Calu3 (cell line): ENCODE data around the gene KLHL2. TPM values are rescaled to one million over a fixed set of nuclear protein-coding genes. Genes with fewer than 3 reads are reported as not detected.

Experiments used
- BruUV-seq: library from RNA; stranded (reverse); fragments of 400-500 nt; replicated peaks from 2 replicates; lab custom pipeline; 2021; lab: Mats Ljungman, UMichigan
- CTCF ChIA-PET: fragments of 300-600 bp; sonication (Branson Sonifier 250); formaldehyde crosslinking; loops from one replicate; lab custom pipeline; 2022; ENCODE audit warnings: antibody characterized with exemption; lab: Charles Lee
- DNase-seq: peaks from one replicate; pipeline ENCODE4 v3.0.0; 2022
- H3K27ac Mint-ChIP-seq: one replicate; pipeline ENCODE4 v1.8.0; 2022; ENCODE audit warnings: mixed read lengths; ENCODE audit not compliant: unreplicated experiment
- H3K27me3 Mint-ChIP-seq: one replicate; pipeline ENCODE4 v1.8.0; 2022; ENCODE audit warnings: mixed read lengths; ENCODE audit not compliant: unreplicated experiment
- H3K36me3 Mint-ChIP-seq: one replicate; pipeline ENCODE4 v1.8.0; 2022; ENCODE audit warnings: mild to moderate bottlenecking, moderate library complexity, mixed read lengths; ENCODE audit not compliant: insufficient read depth, unreplicated experiment
- H3K4me1 Mint-ChIP-seq: one replicate; pipeline ENCODE4 v1.8.0; 2022; ENCODE audit warnings: mild to moderate bottlenecking, low read depth, mixed read lengths; ENCODE audit not compliant: unreplicated experiment
- H3K4me3 Mint-ChIP-seq: one replicate; pipeline ENCODE4 v1.8.0; 2022; ENCODE audit warnings: mild to moderate bottlenecking, low read depth, moderate library complexity, mixed read lengths; ENCODE audit not compliant: unreplicated experiment
- H3K9me3 Mint-ChIP-seq: one replicate; pipeline ENCODE4 v1.8.0; 2022; ENCODE audit warnings: low read depth, mixed read lengths; ENCODE audit not compliant: unreplicated experiment
- intact Hi-C: fragments of 100-400 bp; cut with micrococcal nuclease; formaldehyde crosslinking; loops from one replicate; pipeline ENCODE4 v1.10.0; 2022; ENCODE audit not compliant: unreplicated experiment
- total RNA-seq: library from RNA; stranded (reverse); gene quantifications from 2 replicates; pipeline ENCODE4 v1.2.3, GENCODE V29; 2022
- TF ChIP-seq, protein P1 (sequence below): fragments of 200-600 bp; IDR thresholded peaks from one replicate; pipeline ENCODE4 v1.8.0; 2022; ENCODE audit warnings: antibody characterized with exemption; ENCODE audit not compliant: unreplicated experiment

KLHL2 gene
- total RNA-seq, 1 experiment from 2014 or later, result 12.9 TPM

DNA sequence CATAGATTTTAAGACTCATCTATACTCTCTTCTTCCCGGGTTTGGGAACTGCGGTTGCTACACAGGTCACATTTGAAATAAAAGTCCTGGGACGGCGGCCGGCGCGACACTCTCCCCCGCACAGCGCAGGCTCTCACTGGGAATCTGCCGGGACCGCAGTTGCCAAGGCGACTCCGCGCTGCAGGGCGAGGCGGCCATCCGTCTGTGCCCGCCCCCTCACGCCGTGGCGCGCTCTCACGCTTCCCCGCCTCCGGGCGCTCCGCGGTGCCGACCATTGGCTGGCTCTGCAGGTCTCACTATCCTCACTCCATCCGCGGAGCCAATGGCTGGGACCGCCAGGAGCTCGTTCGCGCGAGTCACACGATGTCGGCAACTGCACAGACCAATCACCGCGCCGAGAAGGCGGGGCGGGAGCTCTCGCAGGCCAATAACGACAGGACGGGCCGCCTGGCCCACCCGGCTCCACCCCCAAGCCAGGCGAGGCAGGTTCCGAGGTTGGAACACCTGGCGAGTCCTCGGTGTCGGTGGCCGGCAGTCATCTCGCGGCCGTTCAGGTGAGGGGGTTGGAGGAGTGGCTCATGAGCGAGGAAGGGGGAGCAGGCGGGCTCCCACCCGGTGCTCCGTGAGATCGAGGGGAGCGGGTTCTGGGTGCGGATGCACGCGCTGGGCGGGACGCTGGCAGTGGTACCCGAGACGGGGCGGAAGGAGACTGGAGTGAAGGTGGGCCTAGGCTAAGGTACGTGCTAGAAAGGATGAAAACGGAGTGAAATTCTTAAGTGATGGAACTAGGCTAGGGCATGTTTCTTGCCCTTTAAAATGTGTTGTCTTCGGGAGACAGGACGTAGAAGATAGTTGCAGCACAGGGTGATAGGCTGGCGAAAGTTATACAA, 120.1 kb downstream of the KLHL2 start, which contains the start of gene MSMO1:
TSS of gene MSMO1 (plus strand) at position 459 of the 890 bp plus-strand sequence. CDS start 5,702 bp downstream, outside the sequence.
- no TSS peak for BruUV-seq
- H3K4me1 Mint-ChIP-seq, result peaks cover 22% of the 10 kb centered on the region
- intact Hi-C loops, result loop anchor here (5.0 kb wide), 2 partner anchors 125 to 195 kb away; no protein-coding TSS in a partner anchor
- H3K27ac Mint-ChIP-seq, result no peak within 1 kb of the TSS
- no peaks in the 10 kb centered on the region for H3K27me3 Mint-ChIP-seq
- no peaks in the 10 kb centered on the region for H3K9me3 Mint-ChIP-seq
- CTCF ChIA-PET, result interaction anchor here (0.7 to 1.3 kb wide), 3 partner anchors 153 to 215 kb away, joined by 3 to 6 read pairs (median 4); partner anchors contain the start of gene TMEM192
- peak; percentile 95 for DNase-seq
- H3K36me3 Mint-ChIP-seq, result peaks cover 23% of the 10 kb centered on the region
- TF ChIP-seq, protein P1, sequence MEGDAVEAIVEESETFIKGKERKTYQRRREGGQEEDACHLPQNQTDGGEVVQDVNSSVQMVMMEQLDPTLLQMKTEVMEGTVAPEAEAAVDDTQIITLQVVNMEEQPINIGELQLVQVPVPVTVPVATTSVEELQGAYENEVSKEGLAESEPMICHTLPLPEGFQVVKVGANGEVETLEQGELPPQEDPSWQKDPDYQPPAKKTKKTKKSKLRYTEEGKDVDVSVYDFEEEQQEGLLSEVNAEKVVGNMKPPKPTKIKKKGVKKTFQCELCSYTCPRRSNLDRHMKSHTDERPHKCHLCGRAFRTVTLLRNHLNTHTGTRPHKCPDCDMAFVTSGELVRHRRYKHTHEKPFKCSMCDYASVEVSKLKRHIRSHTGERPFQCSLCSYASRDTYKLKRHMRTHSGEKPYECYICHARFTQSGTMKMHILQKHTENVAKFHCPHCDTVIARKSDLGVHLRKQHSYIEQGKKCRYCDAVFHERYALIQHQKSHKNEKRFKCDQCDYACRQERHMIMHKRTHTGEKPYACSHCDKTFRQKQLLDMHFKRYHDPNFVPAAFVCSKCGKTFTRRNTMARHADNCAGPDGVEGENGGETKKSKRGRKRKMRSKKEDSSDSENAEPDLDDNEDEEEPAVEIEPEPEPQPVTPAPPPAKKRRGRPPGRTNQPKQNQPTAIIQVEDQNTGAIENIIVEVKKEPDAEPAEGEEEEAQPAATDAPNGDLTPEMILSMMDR, result no peak
- H3K4me3 Mint-ChIP-seq, result no peak within 1 kb of the TSS

DNA sequence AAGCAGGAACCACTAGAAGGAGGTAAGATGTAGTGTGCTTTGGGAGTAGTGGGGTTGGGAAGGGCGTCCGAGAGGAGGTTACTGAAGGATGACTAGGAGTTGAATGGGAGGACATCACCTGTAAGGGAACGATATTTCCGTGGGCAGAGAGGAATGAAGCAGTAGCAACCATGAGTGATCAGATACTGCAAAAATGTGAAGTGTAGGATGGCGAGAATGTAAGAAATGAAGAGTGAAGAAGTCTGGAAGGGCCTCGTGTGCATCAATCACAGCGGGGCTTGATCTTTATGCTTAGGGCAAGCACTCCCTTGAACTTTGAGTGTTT, 120.7 kb downstream of the KLHL2 start:
- DNase-seq, result no peak
- H3K4me1 Mint-ChIP-seq, result peaks cover 26% of the 10 kb centered on the region
- peaks cover 26% of the 10 kb centered on the region for H3K36me3 Mint-ChIP-seq
- no peak overlapping the region for H3K27ac Mint-ChIP-seq
- H3K27me3 Mint-ChIP-seq, result no peaks in the 10 kb centered on the region
- intact Hi-C loops, result loop anchor here (5.0 kb wide), 2 partner anchors 126 to 196 kb away; no protein-coding TSS in a partner anchor
- TF ChIP-seq, protein P1, result no peak
- H3K4me3 Mint-ChIP-seq, result no peak overlapping the region
- CTCF ChIA-PET, result interaction anchor here (1.3 kb wide), 1 partner anchor 197 kb away, joined by 6 read pairs; no protein-coding TSS in a partner anchor
- H3K9me3 Mint-ChIP-seq, result no peaks in the 10 kb centered on the region
- BruUV-seq, result no TSS peak

DNA sequence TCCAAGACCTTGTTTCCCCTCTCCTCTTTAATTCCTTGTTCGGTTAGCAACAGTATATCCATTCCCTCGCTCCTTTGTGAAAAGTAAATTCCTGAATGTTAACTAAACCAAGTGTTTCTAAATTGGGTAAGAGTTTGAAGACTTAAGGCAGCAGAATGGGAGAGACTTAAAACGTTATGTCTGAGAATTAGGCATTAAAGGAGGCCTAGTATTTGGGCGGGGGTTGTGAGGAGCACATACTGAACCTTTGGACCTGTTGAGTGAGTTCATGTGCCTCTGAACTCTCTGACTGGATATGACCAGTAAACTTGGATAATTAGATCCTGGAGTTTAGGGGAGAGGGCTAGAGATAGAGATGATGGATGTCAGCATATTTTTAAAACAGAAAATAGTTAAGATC, 121.3 kb downstream of the KLHL2 start:
- H3K4me1 Mint-ChIP-seq, result peaks cover 26% of the 10 kb centered on the region
- peaks cover 26% of the 10 kb centered on the region for H3K36me3 Mint-ChIP-seq
- H3K27ac Mint-ChIP-seq, result no peak overlapping the region
- no peak overlapping the region for H3K4me3 Mint-ChIP-seq
- intact Hi-C loops, result loop anchor here (5.0 kb wide), 2 partner anchors 126 to 196 kb away; no protein-coding TSS in a partner anchor
- no peak for DNase-seq
- H3K27me3 Mint-ChIP-seq, result no peaks in the 10 kb centered on the region
- no peaks in the 10 kb centered on the region for H3K9me3 Mint-ChIP-seq
- CTCF ChIA-PET, result interaction anchor here (1.2 kb wide), 1 partner anchor 198 kb away, joined by 4 read pairs; no protein-coding TSS in a partner anchor
- TF ChIP-seq, protein P1, result no peak
- BruUV-seq, result TSS peak; percentile 34

DNA sequence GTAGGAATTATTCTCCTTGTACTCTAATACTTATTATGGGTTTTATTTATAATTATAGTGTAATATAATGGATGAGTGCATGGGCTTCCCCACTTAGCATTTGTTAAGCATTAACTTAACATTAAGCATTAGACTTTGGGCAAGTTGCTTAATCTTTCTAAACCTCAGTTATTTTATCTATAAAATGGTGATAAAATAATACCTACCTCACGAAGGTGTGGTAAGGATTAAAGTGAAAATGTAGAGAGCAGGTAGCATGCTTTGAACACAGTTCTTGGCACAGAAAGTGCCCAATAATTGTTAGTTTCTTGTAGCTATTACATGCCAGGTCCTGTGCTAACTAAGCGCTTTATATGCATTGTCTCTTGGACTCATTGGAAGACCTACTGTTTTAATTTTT, 122.7 kb downstream of the KLHL2 start:
- H3K27me3 Mint-ChIP-seq, result no peaks in the 10 kb centered on the region
- intact Hi-C loops, result no loop called here
- H3K4me1 Mint-ChIP-seq, result peaks cover 30% of the 10 kb centered on the region
- no TSS peak for BruUV-seq
- H3K36me3 Mint-ChIP-seq, result peaks cover 32% of the 10 kb centered on the region
- CTCF ChIA-PET, result interaction anchor here (0.6 kb wide), 1 partner anchor 193 kb away, joined by 4 read pairs; no protein-coding TSS in a partner anchor
- no peak overlapping the region for H3K4me3 Mint-ChIP-seq
- DNase-seq, result no peak
- H3K9me3 Mint-ChIP-seq, result no peaks in the 10 kb centered on the region
- H3K27ac Mint-ChIP-seq, result no peak overlapping the region
- TF ChIP-seq, protein P1, result no peak
